Keratinocyte (primary cell): Measurements from ENCODE around the gene AFTPH.

Experiments used
- EZH2 ChIP-seq: IDR thresholded peaks from one replicate; pipeline ENCODE4 v1.6.1; 2012; ENCODE audit warnings: inconsistent platforms, mild to moderate bottlenecking, low read length, moderate library complexity
- TF ChIP-seq, protein P1 (sequence below), 3 experiments: IDR thresholded peaks in 1 of 3; conservative IDR thresholded peaks in 1 of 3; optimal IDR thresholded peaks in 1 of 3; 2 replicates in 2 of 3; 3 replicates in 1 of 3; pipeline versions ENCODE3 to v1.5.1; 2011; ENCODE audit warnings: low read length in 3 of 3, mild to moderate bottlenecking in 3 of 3, moderate library complexity in 2 of 3, control low read depth in 1 of 3, inconsistent platforms in 1 of 3; ENCODE audit not compliant: insufficient read depth in 2 of 3; ENCODE audit errors: extremely low read depth in 1 of 3

DNA sequence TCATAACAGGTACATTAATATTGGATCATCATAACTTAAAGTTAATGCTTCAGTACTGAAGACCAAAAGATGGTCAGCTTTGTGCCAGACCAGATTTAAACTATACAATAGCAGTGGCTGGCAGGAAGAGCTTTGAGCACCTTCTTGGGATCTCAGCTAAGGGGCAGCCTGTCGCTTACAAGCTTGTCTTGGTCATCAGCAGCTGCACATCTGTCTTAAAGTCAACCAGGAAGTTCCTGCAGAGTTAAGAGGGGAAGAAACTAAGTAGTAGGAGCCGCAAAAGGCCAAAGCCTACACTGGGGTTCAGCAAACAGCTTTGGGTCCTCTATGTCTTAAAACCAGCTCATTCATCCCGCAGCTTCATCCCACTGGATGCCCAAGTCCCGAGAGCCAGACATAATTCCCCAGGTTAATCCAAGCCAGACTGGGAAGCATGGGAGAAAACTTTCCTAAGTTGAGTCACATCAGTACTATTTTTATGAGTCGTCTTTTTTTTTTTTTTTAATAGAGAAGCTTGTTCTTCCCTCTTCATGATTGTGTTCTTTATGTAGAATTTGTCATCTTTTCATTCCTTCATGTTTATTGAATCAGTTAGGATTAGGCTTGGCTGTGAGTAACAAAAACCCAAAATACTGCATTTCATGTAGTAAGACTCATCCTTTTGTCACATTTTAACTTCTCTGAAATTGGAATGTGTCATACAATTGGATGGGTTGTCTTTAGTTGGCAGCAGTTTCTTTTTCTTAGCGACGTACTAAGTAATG, 70.3 kb downstream of the AFTPH start:
- TF ChIP-seq, protein P1, sequence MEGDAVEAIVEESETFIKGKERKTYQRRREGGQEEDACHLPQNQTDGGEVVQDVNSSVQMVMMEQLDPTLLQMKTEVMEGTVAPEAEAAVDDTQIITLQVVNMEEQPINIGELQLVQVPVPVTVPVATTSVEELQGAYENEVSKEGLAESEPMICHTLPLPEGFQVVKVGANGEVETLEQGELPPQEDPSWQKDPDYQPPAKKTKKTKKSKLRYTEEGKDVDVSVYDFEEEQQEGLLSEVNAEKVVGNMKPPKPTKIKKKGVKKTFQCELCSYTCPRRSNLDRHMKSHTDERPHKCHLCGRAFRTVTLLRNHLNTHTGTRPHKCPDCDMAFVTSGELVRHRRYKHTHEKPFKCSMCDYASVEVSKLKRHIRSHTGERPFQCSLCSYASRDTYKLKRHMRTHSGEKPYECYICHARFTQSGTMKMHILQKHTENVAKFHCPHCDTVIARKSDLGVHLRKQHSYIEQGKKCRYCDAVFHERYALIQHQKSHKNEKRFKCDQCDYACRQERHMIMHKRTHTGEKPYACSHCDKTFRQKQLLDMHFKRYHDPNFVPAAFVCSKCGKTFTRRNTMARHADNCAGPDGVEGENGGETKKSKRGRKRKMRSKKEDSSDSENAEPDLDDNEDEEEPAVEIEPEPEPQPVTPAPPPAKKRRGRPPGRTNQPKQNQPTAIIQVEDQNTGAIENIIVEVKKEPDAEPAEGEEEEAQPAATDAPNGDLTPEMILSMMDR (optimal IDR thresholded peaks at IDR 0.05 in 1 of 3, IDR thresholded peaks at IDR 0.05 in 1 of 3, conservative IDR thresholded peaks at IDR 0.05 in 1 of 3; ENCODE audit: extremely low read depth in 1 of 3, insufficient read depth in 2 of 3, low read length in 3 of 3), result no peak
- TF ChIP-seq EZH2, result no peak
